IPS-20b (cell line): Measurements from ENCODE around the gene CENPP.

Source experiments
- H3K27ac ChIP-seq: one replicate; pipeline ENCODE4 v1.5.1; 2013; ENCODE audit warnings: low read length
- H3K27me3 ChIP-seq: 2 replicates; pipeline ENCODE4 v1.6.1; 2013; ENCODE audit warnings: mild to moderate bottlenecking, low read length, inconsistent platforms; ENCODE audit not compliant: insufficient read depth
- H3K36me3 ChIP-seq: 2 replicates; pipeline ENCODE4 v1.6.1; 2013; ENCODE audit warnings: low read depth, mild to moderate bottlenecking, inconsistent platforms, low read length, moderate library complexity; ENCODE audit not compliant: insufficient read depth
- H3K4me1 ChIP-seq: 2 replicates; pipeline ENCODE4 v1.6.1; 2013; ENCODE audit warnings: mild to moderate bottlenecking, control low read depth, inconsistent platforms, low read length, moderate library complexity; ENCODE audit not compliant: insufficient read depth
- H3K4me3 ChIP-seq: 2 replicates; pipeline ENCODE4 v1.5.1; 2013; ENCODE audit warnings: mild to moderate bottlenecking, low read length, inconsistent platforms
- H3K9ac ChIP-seq: 2 replicates; pipeline ENCODE4 v1.6.1; 2013; ENCODE audit warnings: low read depth, mild to moderate bottlenecking, inconsistent platforms, low read length, moderate library complexity
- H3K9me3 ChIP-seq: 2 replicates; pipeline ENCODE4 v1.6.1; 2013; ENCODE audit warnings: mild to moderate bottlenecking, low read depth, low read length, inconsistent platforms; ENCODE audit not compliant: insufficient read depth

Gene CENPP

DNA sequence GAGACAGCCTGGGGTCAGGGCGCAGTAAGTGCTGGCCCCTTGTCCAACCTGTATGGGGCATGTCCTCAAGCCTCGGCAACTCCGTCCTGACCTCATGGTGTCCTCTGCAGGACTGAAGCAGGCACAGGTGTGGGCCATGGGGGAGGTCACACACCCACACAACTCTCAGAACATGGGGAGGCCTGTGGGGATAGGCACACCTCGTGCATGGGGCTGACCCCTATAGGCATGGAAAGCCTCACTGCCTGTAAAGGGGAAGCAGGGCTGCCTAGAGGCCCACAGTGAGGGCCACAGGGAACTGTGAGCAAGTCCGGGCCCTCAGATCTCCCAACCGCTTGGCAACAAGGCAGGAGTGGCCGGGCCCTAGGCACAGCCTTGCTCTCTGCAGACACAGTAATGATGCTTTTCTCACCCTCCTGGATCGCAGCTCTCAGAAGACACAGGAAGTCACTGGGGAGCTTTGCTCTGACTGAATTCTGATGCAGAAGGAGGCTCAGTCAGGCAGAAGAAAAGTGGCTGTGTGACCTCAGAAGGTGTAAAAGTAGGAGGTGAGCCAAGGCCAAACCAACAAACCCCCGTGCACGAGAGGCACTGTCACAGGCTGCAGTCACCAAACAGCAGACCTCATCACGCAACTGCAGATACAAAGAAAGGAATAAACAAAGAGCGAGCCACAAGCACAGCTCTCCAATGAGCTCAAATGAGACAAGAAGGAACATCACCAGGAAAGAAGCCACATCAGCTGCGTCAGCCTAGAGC lies 338.8 kb downstream of the CENPP start:
- Histone ChIP-seq H3K27me3 (no peaks in the 10 kb centered on the region), H3K9me3 (no peaks in the 10 kb centered on the region), H3K36me3 (peaks cover 13% of the 10 kb centered on the region; the same call in 1 of the 2 replicates), H3K4me3 (no peak overlapping the region), H3K4me1 (peaks cover 9% of the 10 kb centered on the region; the same call in 1 of the 2 replicates), H3K27ac (no peak overlapping the region), H3K9ac (no peak overlapping the region)

DNA sequence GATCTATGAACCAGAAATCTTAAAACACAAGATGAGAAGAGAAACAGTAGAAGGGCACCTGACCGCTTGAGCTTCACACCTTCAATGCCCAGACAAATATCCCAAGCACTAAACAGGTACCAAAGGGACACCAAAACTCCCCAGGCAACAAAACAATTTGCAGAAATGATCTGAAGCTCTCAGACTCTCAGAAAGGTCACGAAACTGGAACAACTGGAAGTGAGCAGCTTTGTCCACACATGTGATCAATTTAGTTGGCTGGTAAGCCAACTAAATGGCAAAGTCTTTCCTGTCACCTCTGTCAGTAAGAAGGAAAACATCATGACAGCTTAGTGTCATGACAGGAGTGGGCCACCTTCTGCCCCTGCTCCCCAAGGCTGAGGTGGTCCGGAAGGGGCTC lies 340.1 kb downstream of the CENPP start:
- H3K9ac ChIP-seq: no peak overlapping the region

DNA sequence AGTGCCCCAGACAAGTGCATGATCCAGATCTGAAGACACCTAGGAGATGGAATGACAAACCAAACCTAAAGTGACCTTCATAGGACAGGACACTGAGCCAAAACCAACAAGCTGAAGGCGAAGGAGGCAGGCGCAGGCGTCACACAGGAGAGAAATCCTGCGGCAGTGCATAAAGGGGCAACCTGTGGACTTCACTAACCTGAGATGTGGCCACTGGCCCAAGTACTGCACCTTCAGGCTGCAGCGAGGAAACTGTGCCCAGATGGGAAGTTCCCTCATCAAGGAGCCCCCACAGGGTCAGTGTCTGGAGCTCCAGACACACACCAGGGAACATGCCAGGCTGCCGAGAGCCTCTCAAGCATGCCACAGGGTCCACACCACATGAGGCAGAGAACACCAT lies 340.5 kb downstream of the CENPP start:
- no peak overlapping the region for H3K9ac ChIP-seq
- H3K36me3 ChIP-seq: peaks cover 13% of the 10 kb centered on the region; the same call in 1 of the 2 replicates
- peaks cover 9% of the 10 kb centered on the region; the same call in 1 of the 2 replicates for H3K4me1 ChIP-seq
- no peak overlapping the region for H3K4me3 ChIP-seq
- H3K27ac ChIP-seq: no peak overlapping the region
- no peaks in the 10 kb centered on the region for H3K27me3 ChIP-seq
- no peaks in the 10 kb centered on the region for H3K9me3 ChIP-seq

More for the DNA sequence above, 340.1 kb downstream of the CENPP start:
- Histone ChIP-seq H3K4me3 (no peak overlapping the region), H3K9me3 (no peaks in the 10 kb centered on the region), H3K36me3 (peaks cover 13% of the 10 kb centered on the region; the same call in 1 of the 2 replicates), H3K4me1 (peaks cover 9% of the 10 kb centered on the region; the same call in 1 of the 2 replicates), H3K27ac (no peak overlapping the region), H3K27me3 (no peaks in the 10 kb centered on the region)

DNA sequence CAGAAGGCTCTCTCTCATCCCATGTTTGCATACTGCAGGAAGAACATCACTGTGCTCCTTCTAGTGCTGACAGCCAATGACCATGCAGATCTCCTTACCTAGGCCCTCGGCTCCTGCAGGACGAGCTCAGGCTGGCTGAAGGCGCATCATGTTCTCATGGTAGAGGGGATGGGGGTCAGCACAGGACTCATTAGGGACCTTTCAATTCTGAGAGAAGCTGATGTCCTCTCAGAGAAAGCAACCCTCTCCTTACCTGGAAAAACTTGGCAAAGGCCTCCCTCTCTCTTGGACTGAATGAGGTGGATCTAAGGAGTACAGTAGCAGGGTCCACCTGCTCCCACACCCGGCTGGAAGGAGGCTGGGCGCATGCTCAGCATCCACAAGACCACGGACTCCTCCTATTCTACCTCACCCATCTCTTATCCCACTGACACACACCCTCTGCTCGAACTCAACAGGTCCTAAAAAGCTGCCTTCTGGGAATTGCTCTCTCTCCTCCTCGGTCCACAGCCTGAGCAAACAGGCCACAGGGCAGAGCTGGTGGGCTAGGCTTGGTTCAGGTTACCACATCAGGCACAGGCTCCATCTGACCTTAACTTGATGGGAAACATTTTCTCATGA lies 341.3 kb downstream of the CENPP start:
- Histone ChIP-seq H3K4me1 (peaks cover 9% of the 10 kb centered on the region; the same call in 1 of the 2 replicates), H3K9ac (no peak overlapping the region), H3K27me3 (no peaks in the 10 kb centered on the region), H3K27ac (no peak overlapping the region), H3K4me3 (no peak overlapping the region), H3K9me3 (no peaks in the 10 kb centered on the region), H3K36me3 (peaks cover 13% of the 10 kb centered on the region; the same call in 1 of the 2 replicates)

DNA sequence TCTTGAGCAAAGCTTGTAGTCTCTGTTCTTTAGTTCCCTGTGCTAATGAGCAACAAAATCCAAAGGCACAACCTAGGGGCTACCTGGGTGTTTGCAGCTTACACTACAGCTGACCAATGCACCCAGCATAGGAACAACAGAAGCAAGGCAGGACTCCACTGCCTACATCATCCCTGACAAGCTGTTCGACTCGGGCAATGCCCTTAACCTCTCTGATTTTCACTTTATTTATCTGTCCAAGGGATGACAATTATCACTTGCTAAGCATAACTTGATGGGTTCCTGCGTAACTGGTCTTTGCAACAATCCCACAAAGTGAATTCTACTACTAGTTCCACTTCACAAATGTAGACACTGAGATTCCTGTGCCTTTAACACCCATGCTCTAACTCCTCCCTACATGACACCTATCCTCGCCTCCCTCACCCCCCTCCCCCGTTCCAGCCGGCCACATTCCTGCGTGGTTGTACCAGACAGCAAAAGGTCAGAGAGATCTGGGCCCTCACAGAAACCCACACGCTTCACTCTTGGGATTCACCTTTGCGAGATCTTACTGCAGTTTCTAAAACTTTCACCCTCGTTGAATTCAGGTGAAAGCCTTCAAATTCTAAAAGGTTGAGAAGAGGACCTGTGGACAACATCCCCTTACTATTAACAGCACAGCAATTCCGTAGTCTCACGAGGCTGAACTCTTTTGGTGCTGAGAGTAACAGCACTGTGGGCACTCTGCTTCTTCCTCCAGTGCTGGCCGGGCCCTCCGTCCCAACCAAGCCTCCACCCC lies 343.2 kb downstream of the CENPP start:
- H3K27ac ChIP-seq: no peak overlapping the region
- peaks cover 13% of the 10 kb centered on the region; the same call in 1 of the 2 replicates for H3K36me3 ChIP-seq
- H3K9ac ChIP-seq: peak overlapping the region; percentile 76; the same call in 1 of the 2 replicates
- H3K4me3 ChIP-seq: peak overlapping the region; percentile 90
- no peaks in the 10 kb centered on the region for H3K27me3 ChIP-seq
- H3K9me3 ChIP-seq: no peaks in the 10 kb centered on the region
- H3K4me1 ChIP-seq: peaks cover 9% of the 10 kb centered on the region; the same call in 1 of the 2 replicates

DNA sequence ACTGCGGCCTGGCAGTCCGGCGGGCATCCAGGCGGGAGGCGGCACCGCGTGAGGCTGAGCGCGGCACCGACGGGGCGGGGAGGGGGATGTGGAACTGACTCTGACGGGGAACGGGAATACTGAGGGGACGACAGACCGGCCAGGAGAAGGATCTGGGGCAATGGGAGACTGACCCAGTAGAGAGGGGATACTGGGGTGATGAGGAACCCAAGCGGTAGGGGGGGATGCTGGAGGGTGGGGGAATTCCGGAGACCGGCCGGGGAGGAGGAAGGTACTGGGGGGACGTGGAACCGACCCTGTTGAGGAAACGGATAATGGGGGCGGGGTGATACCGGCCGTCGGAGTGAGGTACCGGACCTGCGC lies 343.8 kb downstream of the CENPP start:
- Histone ChIP-seq H3K9me3 (no peaks in the 10 kb centered on the region), H3K4me3 (peak overlapping the region; percentile 90), H3K27me3 (no peaks in the 10 kb centered on the region), H3K9ac (peak overlapping the region; percentile 76; the same call in 1 of the 2 replicates), H3K27ac (no peak overlapping the region), H3K4me1 (peaks cover 9% of the 10 kb centered on the region; the same call in 1 of the 2 replicates), H3K36me3 (peaks cover 13% of the 10 kb centered on the region; the same call in 1 of the 2 replicates)
